HG02642 (cell line): ENCODE measurements around the gene CCDC85A.

Source experiments
- ATAC-seq: cut with Tn5 transposase; IDR thresholded peaks from one replicate; pipeline ENCODE4 v1.9.1; 2021; ENCODE audit warnings: mild to moderate bottlenecking; ENCODE audit not compliant: unreplicated experiment, poor library complexity

Gene CCDC85A

GRCh38 chr2:56192664-56193305 is 9.0 kb downstream of the CCDC85A start:
- no peak for ATAC-seq

- no peak for ATAC-seq
These were observed 11.8 kb downstream of the CCDC85A start for GRCh38 chr2:56195563-56195962.

- no peak for ATAC-seq
These were observed 14.0 kb downstream of the CCDC85A start for GRCh38 chr2:56197816-56198215.

- ATAC-seq = no peak
These were observed 15.1 kb downstream of the CCDC85A start for GRCh38 chr2:56198936-56199335.

- ATAC-seq = no peak
These were observed 15.7 kb downstream of the CCDC85A start for GRCh38 chr2:56199492-56199891.

GRCh38 chr2:56202381-56203121 is 18.8 kb downstream of the CCDC85A start:
- ATAC-seq = no peak

GRCh38 chr2:56204556-56204955 is 20.8 kb downstream of the CCDC85A start:
- ATAC-seq = no peak

GRCh38 chr2:56206250-56206649 is 22.5 kb downstream of the CCDC85A start:
- no peak for ATAC-seq

- ATAC-seq = no peak
These were observed 24.0 kb downstream of the CCDC85A start for GRCh38 chr2:56207760-56208159.

GRCh38 chr2:56208380-56208779 is 24.6 kb downstream of the CCDC85A start:
- ATAC-seq = no peak

- no peak for ATAC-seq
These were observed 25.9 kb downstream of the CCDC85A start for GRCh38 chr2:56209701-56210100.

- ATAC-seq = no peak
These were observed 26.5 kb downstream of the CCDC85A start for GRCh38 chr2:56210291-56210690.

GRCh38 chr2:56211048-56211447 is 27.3 kb downstream of the CCDC85A start:
- ATAC-seq = no peak

- no peak for ATAC-seq
These were observed 32.1 kb downstream of the CCDC85A start for GRCh38 chr2:56215911-56216310.

GRCh38 chr2:56217106-56217505 is 33.3 kb downstream of the CCDC85A start:
- ATAC-seq = no peak

GRCh38 chr2:56222481-56222880 is 38.7 kb downstream of the CCDC85A start:
- ATAC-seq = no peak

- ATAC-seq = no peak
These were observed 40.5 kb downstream of the CCDC85A start for GRCh38 chr2:56224316-56224715.

GRCh38 chr2:56227811-56228210 is 44.0 kb downstream of the CCDC85A start:
- no peak for ATAC-seq

- ATAC-seq = no peak
These were observed 45.7 kb downstream of the CCDC85A start for GRCh38 chr2:56229397-56230060.

- no peak for ATAC-seq
These were observed 46.4 kb downstream of the CCDC85A start for GRCh38 chr2:56230156-56230555.

GRCh38 chr2:56231361-56231760 is 47.6 kb downstream of the CCDC85A start:
- no peak for ATAC-seq
